Measurements from ENCODE around the gene SLC27A5.
"Not testable (repeated sequence)": the region's sequence is repeated elsewhere in the genome, so short reads cannot be mapped to it uniquely, and the experiment has no call there.

SLC27A5 gene

GRCh38 chr19:58550362-58551122 is 38.8 kb upstream of the SLC27A5 start:
- DNase-seq = no peak

GRCh38 chr19:58549664-58550361 is 38.0 kb upstream of the SLC27A5 start:
- no peak for DNase-seq

GRCh38 chr19:58548859-58549663 is 37.3 kb upstream of the SLC27A5 start:
- DNase-seq = no peak

GRCh38 chr19:58547323-58548312 is 35.8 kb upstream of the SLC27A5 start:
- no peak for DNase-seq

- DNase-seq = no peak
These were observed 34.3 kb upstream of the SLC27A5 start for GRCh38 chr19:58546019-58546530.

- no peak for DNase-seq
These were observed 33.7 kb upstream of the SLC27A5 start for GRCh38 chr19:58545286-58546018.

GRCh38 chr19:58544591-58545285 is 32.9 kb upstream of the SLC27A5 start:
- DNase-seq = no peak

- no peak for DNase-seq
These were observed 32.2 kb upstream of the SLC27A5 start, which contains the start of gene TRIM28 for GRCh38 chr19:58543826-58544590. TSS of gene TRIM28 (plus strand) at chr19:58544064. CDS start at chr19:58544758, 694 bp downstream.

GRCh38 chr19:58542641-58543372 is 31.0 kb upstream of the SLC27A5 start:
- DNase-seq = not testable (repeated sequence)

- not testable (repeated sequence) for DNase-seq
These were observed 27.4 kb upstream of the SLC27A5 start for GRCh38 chr19:58539169-58539559.

GRCh38 chr19:58538257-58539168 is 26.7 kb upstream of the SLC27A5 start:
- no peak for DNase-seq

- DNase-seq = no peak
These were observed 25.3 kb upstream of the SLC27A5 start for GRCh38 chr19:58536852-58537798.

GRCh38 chr19:58535857-58536256 is 24.1 kb upstream of the SLC27A5 start:
- no peak for DNase-seq

- DNase-seq = no peak
These were observed 19.4 kb upstream of the SLC27A5 start for GRCh38 chr19:58531034-58531840.

GRCh38 chr19:58529405-58529804 is 17.6 kb upstream of the SLC27A5 start:
- DNase-seq = no peak

- no peak for DNase-seq
These were observed 10.9 kb upstream of the SLC27A5 start for GRCh38 chr19:58522709-58523108.

All from DMS 273 treated with DMSO at 0.1 percent for 48 hours (cell line).